DND-41 (cell line): ENCODE data around the gene LILRA6.
"Not testable (repeated sequence)": the region's sequence is repeated elsewhere in the genome, so short reads cannot be mapped to it uniquely, and the experiment has no call there.

Experiments
- ATAC-seq: fragments of 200-7000 bp; cut with Tn5 transposase; 3 replicates; pipeline ENCODE4 v1.9.1; 2021; ENCODE audit warnings: low read depth; ENCODE audit not compliant: insufficient read depth
- DNase-seq: peaks from one replicate; pipeline ENCODE4 v3.0.0-alpha.2; 2020
- H2AFZ ChIP-seq: 2 replicates; pipeline ENCODE4 v1.6.0; 2012; ENCODE audit warnings: low read depth, low read length
- H3K27ac ChIP-seq: 2 replicates; pipeline ENCODE4 v1.5.1; 2012; ENCODE audit warnings: low read length, inconsistent platforms
- H3K27me3 ChIP-seq: fragments of 200-600 bp; sonication (generic); 2 replicates; pipeline ENCODE4 v1.6.0; 2012; ENCODE audit warnings: low read length, mild to moderate bottlenecking, inconsistent platforms; ENCODE audit not compliant: insufficient read depth, poor library complexity
- H3K36me3 ChIP-seq: 2 replicates; pipeline ENCODE4 v1.5.1; 2012; ENCODE audit warnings: low read length, inconsistent platforms; ENCODE audit not compliant: insufficient read depth
- H3K4me1 ChIP-seq: 2 replicates; pipeline ENCODE4 v1.5.1; 2012; ENCODE audit warnings: mild to moderate bottlenecking, low read length; ENCODE audit not compliant: insufficient read depth
- H3K4me2 ChIP-seq: 2 replicates; pipeline ENCODE4 v1.6.0; 2012; ENCODE audit warnings: mild to moderate bottlenecking, moderate library complexity, low read length, inconsistent platforms; ENCODE audit not compliant: insufficient read depth
- H3K4me3 ChIP-seq, 2 experiments: fragments of 200-600 bp in 1 of 2; shearing (Covaris generic) in 1 of 2; 2 replicates each; pipeline ENCODE4 v1.5.1; 2012 to 2016; ENCODE audit warnings: inconsistent platforms in 2 of 2, low read length in 2 of 2, mild to moderate bottlenecking in 2 of 2, low read depth in 1 of 2, moderate library complexity in 1 of 2
- H3K79me2 ChIP-seq: 2 replicates; pipeline ENCODE4 v1.6.0; 2012; ENCODE audit warnings: low read length, inconsistent platforms; ENCODE audit not compliant: insufficient read depth
- H3K9ac ChIP-seq: 2 replicates; pipeline ENCODE4 v1.6.0; 2012; ENCODE audit warnings: low read depth, mild to moderate bottlenecking, inconsistent platforms, low read length, moderate library complexity
- H3K9me3 ChIP-seq: 2 replicates; pipeline ENCODE4 v1.5.1; 2012; ENCODE audit warnings: low read length, moderate library complexity, mild to moderate bottlenecking, inconsistent platforms; ENCODE audit not compliant: insufficient read depth, severe bottlenecking
- H4K20me1 ChIP-seq: 2 replicates; pipeline ENCODE4 v1.6.0; 2012; ENCODE audit warnings: low read length; ENCODE audit not compliant: insufficient read depth
- CTCF ChIP-seq: IDR thresholded peaks from 2 replicates; pipeline ENCODE4 v1.5.1; 2012; ENCODE audit warnings: borderline replicate concordance, low read length, moderate library complexity, mild to moderate bottlenecking; ENCODE audit not compliant: poor library complexity, severe bottlenecking; ENCODE audit errors: extremely low read depth
- EZH2 ChIP-seq: IDR thresholded peaks from 3 replicates; pipeline ENCODE4 v1.6.1; 2012; ENCODE audit warnings: borderline replicate concordance, low read depth, mild to moderate bottlenecking, moderate library complexity, low read length, inconsistent platforms; ENCODE audit not compliant: severe bottlenecking

The LILRA6 gene

GRCh38 chr19:54273821-54274220 is 31.2 kb upstream of the LILRA6 start:
- no peak for DNase-seq
- Histone ChIP-seq H3K9ac (no peak overlapping the region), H3K36me3 (no peaks in the 10 kb centered on the region), H4K20me1 (no peaks in the 10 kb centered on the region), H3K4me2 (no peak overlapping the region), H2AFZ (no peak overlapping the region), H3K4me1 (no peaks in the 10 kb centered on the region), H3K9me3 (no peaks in the 10 kb centered on the region), H3K27me3 (peaks cover 6% of the 10 kb centered on the region), H3K79me2 (no peaks in the 10 kb centered on the region), H3K27ac (no peak overlapping the region), H3K4me3 (no peak overlapping the region)
- TF ChIP-seq EZH2, result no peak
- TF ChIP-seq CTCF, result no peak
- no peak for ATAC-seq

- not testable (repeated sequence) for DNase-seq, H3K4me2 ChIP-seq
- H3K27me3 ChIP-seq, result peaks cover 10% of the 10 kb centered on the region
These were observed 29.6 kb upstream of the LILRA6 start for GRCh38 chr19:54272181-54272580.

GRCh38 chr19:54271587-54271986 is 29.0 kb upstream of the LILRA6 start:
- not testable (repeated sequence) for H3K79me2 ChIP-seq, H3K4me1 ChIP-seq, H3K9me3 ChIP-seq, H3K4me3 ChIP-seq, ATAC-seq, H2AFZ ChIP-seq, H3K9ac ChIP-seq, H4K20me1 ChIP-seq, DNase-seq, H3K36me3 ChIP-seq, H3K27ac ChIP-seq, H3K4me2 ChIP-seq
- H3K27me3 ChIP-seq, result peaks cover 10% of the 10 kb centered on the region

More at GRCh38 chr19:54272181-54272580, 29.6 kb upstream of the LILRA6 start:
- H3K79me2 ChIP-seq, H3K27ac ChIP-seq, H2AFZ ChIP-seq, H3K36me3 ChIP-seq, H3K4me3 ChIP-seq, H3K9me3 ChIP-seq, H3K9ac ChIP-seq, H3K4me1 ChIP-seq, H4K20me1 ChIP-seq, ATAC-seq: not testable (repeated sequence)

GRCh38 chr19:54271106-54271505 is 28.5 kb upstream of the LILRA6 start:
- no peak for ATAC-seq
- H3K4me2 ChIP-seq, result no peak overlapping the region

More at GRCh38 chr19:54271106-54271505, 28.5 kb upstream of the LILRA6 start:
- Histone ChIP-seq H3K27ac (no peak overlapping the region), H3K27me3 (peaks cover 10% of the 10 kb centered on the region), H3K9me3 (no peaks in the 10 kb centered on the region), H3K9ac (no peak overlapping the region), H2AFZ (no peak overlapping the region), H3K4me3 (no peak overlapping the region), H3K4me1 (no peaks in the 10 kb centered on the region), H4K20me1 (no peaks in the 10 kb centered on the region), H3K36me3 (no peaks in the 10 kb centered on the region), H3K79me2 (no peaks in the 10 kb centered on the region)
- no peak for DNase-seq
- TF ChIP-seq CTCF (no peak), EZH2 (no peak)
